SU-DHL-6 (cell line): ENCODE data around the gene IGSF6.
A peak's percentile ranks its signal among the peaks of the same experiment; 100 is the strongest.
"Not testable (repeated sequence)": the region's sequence is repeated elsewhere in the genome, so short reads cannot be mapped to it uniquely, and the experiment has no call there.

Experiments
- H2AFZ ChIP-seq: fragments of 200-600 bp; sonication (generic); 2 replicates; pipeline ENCODE4 v1.6.1; 2014; ENCODE audit warnings: low read depth, mild to moderate bottlenecking, moderate library complexity, mixed read lengths, antibody characterized with exemption, low read length; ENCODE audit not compliant: severe bottlenecking
- H3F3A ChIP-seq: fragments of 200-600 bp; shearing (Covaris generic); 2 replicates; pipeline ENCODE4 v1.6.0; 2016; ENCODE audit warnings: antibody characterized with exemption, mild to moderate bottlenecking; ENCODE audit not compliant: insufficient read depth
- H3K27ac ChIP-seq: fragments of 200-600 bp; sonication (generic); 2 replicates; pipeline ENCODE4 v1.5.1; 2016; ENCODE audit warnings: low read depth, mild to moderate bottlenecking, low read length, moderate library complexity, mixed read lengths
- H3K27me3 ChIP-seq: fragments of 200-600 bp; sonication (generic), shearing (Covaris generic); 2 replicates; pipeline ENCODE4 v1.6.0; 2014; ENCODE audit warnings: mild to moderate bottlenecking, low read length
- H3K36me3 ChIP-seq: fragments of 200-600 bp; sonication (generic); 2 replicates; pipeline ENCODE4 v1.6.1; 2014; ENCODE audit warnings: mild to moderate bottlenecking, low read length, mixed read lengths
- H3K4me2 ChIP-seq: fragments of 300-600, 200-600 bp; shearing (Covaris generic), sonication (generic); 2 replicates; pipeline ENCODE4 v1.6.0; 2014; ENCODE audit warnings: low read length, low read depth, mild to moderate bottlenecking; ENCODE audit not compliant: poor library complexity, severe bottlenecking
- H3K4me3 ChIP-seq: fragments of 200-600 bp; sonication (generic); 2 replicates; pipeline ENCODE4 v1.5.1; 2014; ENCODE audit warnings: antibody characterized with exemption, low read length, mild to moderate bottlenecking, mixed read lengths; ENCODE audit not compliant: insufficient read depth, poor library complexity, severe bottlenecking
- H3K79me2 ChIP-seq: fragments of 200-600 bp; sonication (generic); 2 replicates; pipeline ENCODE4 v1.6.1; 2014; ENCODE audit warnings: mild to moderate bottlenecking, low read length, moderate library complexity; ENCODE audit not compliant: insufficient read depth
- H3K9ac ChIP-seq: fragments of 200-600 bp; sonication (generic); 2 replicates; pipeline ENCODE4 v1.7.0; 2014; ENCODE audit warnings: mild to moderate bottlenecking, low read length
- H3K9me2 ChIP-seq: fragments of 200-600 bp; sonication (generic); replicated peaks from 2 replicates; pipeline ENCODE4 v1.6.1; 2014; ENCODE audit warnings: low read length; ENCODE audit not compliant: insufficient read depth
- H3K9me3 ChIP-seq: fragments of 200-600 bp; sonication (generic); 2 replicates; pipeline ENCODE4 v1.6.1; 2014; ENCODE audit warnings: low read length, mixed read lengths; ENCODE audit not compliant: insufficient read depth
- H4K20me1 ChIP-seq: fragments of 200-600 bp; sonication (generic); 2 replicates; pipeline ENCODE4 v1.6.1; 2014; ENCODE audit warnings: low read depth, mild to moderate bottlenecking, antibody characterized with exemption, low read length, moderate library complexity, mixed read lengths
- CTCF ChIP-seq: fragments of 200-600 bp; sonication (generic); IDR thresholded peaks from one replicate; pipeline ENCODE4 v1.5.1; 2017; ENCODE audit warnings: antibody characterized with exemption, mild to moderate bottlenecking, low read length, moderate library complexity; ENCODE audit not compliant: insufficient read depth, poor library complexity, severe bottlenecking
- EZH2phosphoT487 ChIP-seq: fragments of 200-600 bp; sonication (generic), shearing (Covaris generic); conservative IDR thresholded peaks from 2 replicates; pipeline ENCODE4 v1.6.1; 2018; ENCODE audit warnings: mild to moderate bottlenecking, antibody characterized with exemption, low read length, moderate library complexity, mixed read lengths

Gene IGSF6

GRCh38 chr16:21651515-21651914 is 893 bp downstream of the IGSF6 start:
- no peaks in the 10 kb centered on the region for H3K9me3 ChIP-seq
- no peaks in the 10 kb centered on the region for H3K36me3 ChIP-seq
- no peaks in the 10 kb centered on the region for H4K20me1 ChIP-seq
- H3K27ac ChIP-seq: no peak overlapping the region
- H3K9me2 ChIP-seq: no peaks in the 10 kb centered on the region
- no peak overlapping the region for H2AFZ ChIP-seq
- TF ChIP-seq EZH2phosphoT487 (no peak), CTCF (no peak)
- no peaks in the 10 kb centered on the region for H3K79me2 ChIP-seq
- H3K4me3 ChIP-seq: no peak overlapping the region
- peaks cover 26% of the 10 kb centered on the region for H3F3A ChIP-seq
- no peak overlapping the region for H3K9ac ChIP-seq
- no peaks in the 10 kb centered on the region for H3K27me3 ChIP-seq
- H3K4me2 ChIP-seq: no peak overlapping the region

- no peaks in the 10 kb centered on the region for H4K20me1 ChIP-seq
- no peak overlapping the region for H3K27ac ChIP-seq
- H3K4me3 ChIP-seq: no peak overlapping the region
- H3K9ac ChIP-seq: no peak overlapping the region
- no peaks in the 10 kb centered on the region for H3K9me3 ChIP-seq
- TF ChIP-seq CTCF (no peak), EZH2phosphoT487 (no peak)
- H3K9me2 ChIP-seq: no peaks in the 10 kb centered on the region
- H3F3A ChIP-seq: peaks cover 33% of the 10 kb centered on the region
- H3K4me2 ChIP-seq: no peak overlapping the region
- H3K79me2 ChIP-seq: no peaks in the 10 kb centered on the region
- no peaks in the 10 kb centered on the region for H3K27me3 ChIP-seq
- H2AFZ ChIP-seq: no peak overlapping the region
- no peaks in the 10 kb centered on the region for H3K36me3 ChIP-seq
Measured at GRCh38 chr16:21650521-21650920, 1.9 kb downstream of the IGSF6 start.

GRCh38 chr16:21649826-21650406 is 2.5 kb downstream of the IGSF6 start:
- not testable (repeated sequence) for H3K79me2 ChIP-seq, H3K9me3 ChIP-seq, H2AFZ ChIP-seq, H3K9ac ChIP-seq, H3K9me2 ChIP-seq, H3K4me3 ChIP-seq, H3K36me3 ChIP-seq, H3K27ac ChIP-seq, H3K27me3 ChIP-seq, H4K20me1 ChIP-seq, H3K4me2 ChIP-seq
- H3F3A ChIP-seq: peaks cover 39% of the 10 kb centered on the region

- Histone ChIP-seq H3K4me2 (peak overlapping the region; percentile 76), H3K27ac (peak overlapping the region; percentile 96), H4K20me1 (no peaks in the 10 kb centered on the region), H3K36me3 (no peaks in the 10 kb centered on the region), H3K9me2 (no peaks in the 10 kb centered on the region), H3K27me3 (no peaks in the 10 kb centered on the region), H2AFZ (no peak overlapping the region), H3K9ac (no peak overlapping the region), H3K9me3 (no peaks in the 10 kb centered on the region), H3F3A (peaks cover 55% of the 10 kb centered on the region), H3K4me3 (no peak overlapping the region), H3K79me2 (no peaks in the 10 kb centered on the region)
- TF ChIP-seq EZH2phosphoT487 (no peak), CTCF (no peak)
Measured at GRCh38 chr16:21647562-21648164, 4.7 kb downstream of the IGSF6 start.
